ENCODE measurements around the gene TRIML2. TPM values are rescaled to one million over a fixed set of nuclear protein-coding genes. Genes with fewer than 3 reads are reported as not detected.

TRIML2 gene
- total RNA-seq, 5 donors from 2014 or later (not counting 1 experiment from before 2014, with no cell fraction given) = not detected

GRCh38 chr4:188127214-188127874 is 17.9 kb upstream of the TRIML2 start:
- DNase-seq = no peak
- CTCF ChIA-PET = no interaction called here
- peaks cover 12 to 22% (median 20%) of the 10 kb centered on the region in 3 donors for H3K9me3 Mint-ChIP-seq
- ATAC-seq (replicated peaks in 1 of 4) = no peak
- no peak overlapping the region for H3K27ac Mint-ChIP-seq
- H3K27me3 ChIP-seq (replicated peaks in 1 of 2; ENCODE audit: control insufficient read depth in 2 of 2, extremely low read depth in 1 of 2, insufficient read depth in 2 of 2, low read length in 1 of 2) = no peaks in the 10 kb centered on the region
- no peaks in the 10 kb centered on the region for H3K4me1 ChIP-seq (ENCODE audit: control insufficient read depth in 1 of 2, extremely low read depth in 1 of 2, insufficient read depth in 2 of 2, low read length in 2 of 2)
- POLR2A ChIA-PET = no interaction called here
- no peaks in the 10 kb centered on the region for H3K4me1 Mint-ChIP-seq
- no peak overlapping the region for H3K27ac ChIP-seq (ENCODE audit: low read length)
- no peaks in the 10 kb centered on the region for H3K9me3 ChIP-seq
- no peak overlapping the region for H3K4me3 ChIP-seq (ENCODE audit: control insufficient read depth in 1 of 2, extremely low read depth in 1 of 2, low read length in 1 of 2)
- no peaks in the 10 kb centered on the region for H3K27me3 Mint-ChIP-seq
- no peaks in the 10 kb centered on the region for H3K36me3 Mint-ChIP-seq
- no peaks in the 10 kb centered on the region for H3K36me3 ChIP-seq (ENCODE audit: control insufficient read depth in 2 of 2, extremely low read depth in 1 of 2, insufficient read depth in 1 of 2, low read length in 1 of 2)
- no CpG with 5 or more reads among the region's 5 CpGs for WGBS (ENCODE audit: insufficient coverage)
- H3K4me3 Mint-ChIP-seq = no peak overlapping the region

- no peaks in the 10 kb centered on the region for H3K36me3 ChIP-seq (ENCODE audit: control insufficient read depth in 2 of 2, extremely low read depth in 1 of 2, insufficient read depth in 1 of 2, low read length in 1 of 2)
- Mint-ChIP-seq H3K36me3 (no peaks in the 10 kb centered on the region), H3K9me3 (peaks cover 7 to 17% (median 7%) of the 10 kb centered on the region in 3 donors), H3K4me3 (no peak overlapping the region), H3K27ac (no peak overlapping the region), H3K27me3 (no peaks in the 10 kb centered on the region), H3K4me1 (no peaks in the 10 kb centered on the region)
- no peak overlapping the region for H3K27ac ChIP-seq (ENCODE audit: low read length)
- no peak overlapping the region for H3K4me3 ChIP-seq (ENCODE audit: control insufficient read depth in 1 of 2, extremely low read depth in 1 of 2, low read length in 1 of 2)
- CTCF ChIA-PET = no interaction called here
- ATAC-seq (replicated peaks in 1 of 4) (no peak), DNase-seq (no peak)
- POLR2A ChIA-PET = no interaction called here
- H3K27me3 ChIP-seq (replicated peaks in 1 of 2; ENCODE audit: control insufficient read depth in 2 of 2, extremely low read depth in 1 of 2, insufficient read depth in 2 of 2, low read length in 1 of 2) = peaks cover 0 to 3% of the 10 kb centered on the region in 2 experiments
- no peaks in the 10 kb centered on the region for H3K4me1 ChIP-seq (ENCODE audit: control insufficient read depth in 1 of 2, extremely low read depth in 1 of 2, insufficient read depth in 2 of 2, low read length in 2 of 2)
- 44% methylated on average over 5 of the region's 13 CpGs for WGBS (ENCODE audit: insufficient coverage)
- no peaks in the 10 kb centered on the region for H3K9me3 ChIP-seq
These were observed 12.1 kb upstream of the TRIML2 start for GRCh38 chr4:188121530-188121929.

GRCh38 chr4:188117631-188118324 is 8.4 kb upstream of the TRIML2 start:
- H3K36me3 Mint-ChIP-seq = no peaks in the 10 kb centered on the region
- H3K27ac ChIP-seq (ENCODE audit: low read length) = no peak overlapping the region
- H3K27ac Mint-ChIP-seq = no peak overlapping the region
- no peaks in the 10 kb centered on the region for H3K4me1 Mint-ChIP-seq
- DNase-seq (no peak), ATAC-seq (replicated peaks in 1 of 4) (no peak)
- no peaks in the 10 kb centered on the region for H3K36me3 ChIP-seq (ENCODE audit: control insufficient read depth in 2 of 2, extremely low read depth in 1 of 2, insufficient read depth in 1 of 2, low read length in 1 of 2)
- H3K9me3 Mint-ChIP-seq = peaks cover 5 to 11% (median 7%) of the 10 kb centered on the region in 3 donors
- ChIA-PET CTCF (no interaction called here), POLR2A (no interaction called here)
- peaks cover 0 to 3% of the 10 kb centered on the region in 2 experiments for H3K27me3 ChIP-seq (replicated peaks in 1 of 2; ENCODE audit: control insufficient read depth in 2 of 2, extremely low read depth in 1 of 2, insufficient read depth in 2 of 2, low read length in 1 of 2)
- no peak overlapping the region for H3K4me3 ChIP-seq (ENCODE audit: control insufficient read depth in 1 of 2, extremely low read depth in 1 of 2, low read length in 1 of 2)
- WGBS (ENCODE audit: insufficient coverage) = 84% methylated on average over 14 of the region's 16 CpGs
- no peaks in the 10 kb centered on the region for H3K9me3 ChIP-seq
- H3K27me3 Mint-ChIP-seq = no peaks in the 10 kb centered on the region
- no peak overlapping the region for H3K4me3 Mint-ChIP-seq
- no peaks in the 10 kb centered on the region for H3K4me1 ChIP-seq (ENCODE audit: control insufficient read depth in 1 of 2, extremely low read depth in 1 of 2, insufficient read depth in 2 of 2, low read length in 2 of 2)

GRCh38 chr4:188113156-188113555 is 3.8 kb upstream of the TRIML2 start:
- Mint-ChIP-seq H3K4me3 (no peak overlapping the region), H3K27me3 (no peaks in the 10 kb centered on the region), H3K27ac (no peak overlapping the region), H3K36me3 (no peaks in the 10 kb centered on the region), H3K4me1 (no peaks in the 10 kb centered on the region), H3K9me3 (peaks cover 6 to 14% (median 11%) of the 10 kb centered on the region in 3 donors)
- 80% methylated on average over 3 of the region's 9 CpGs for WGBS (ENCODE audit: insufficient coverage)
- no peak overlapping the region for H3K27ac ChIP-seq (ENCODE audit: low read length)
- no peaks in the 10 kb centered on the region for H3K4me1 ChIP-seq (ENCODE audit: control insufficient read depth in 1 of 2, extremely low read depth in 1 of 2, insufficient read depth in 2 of 2, low read length in 2 of 2)
- peaks cover 0 to 3% of the 10 kb centered on the region in 2 experiments for H3K27me3 ChIP-seq (replicated peaks in 1 of 2; ENCODE audit: control insufficient read depth in 2 of 2, extremely low read depth in 1 of 2, insufficient read depth in 2 of 2, low read length in 1 of 2)
- no peaks in the 10 kb centered on the region for H3K9me3 ChIP-seq
- ChIA-PET POLR2A (no interaction called here), CTCF (no interaction called here)
- no peak for ATAC-seq (replicated peaks in 1 of 4)
- no peak for DNase-seq
- H3K4me3 ChIP-seq (ENCODE audit: control insufficient read depth in 1 of 2, extremely low read depth in 1 of 2, low read length in 1 of 2) = no peak overlapping the region
- no peaks in the 10 kb centered on the region for H3K36me3 ChIP-seq (ENCODE audit: control insufficient read depth in 2 of 2, extremely low read depth in 1 of 2, insufficient read depth in 1 of 2, low read length in 1 of 2)

GRCh38 chr4:188111955-188112354 is 2.6 kb upstream of the TRIML2 start:
- H3K36me3 ChIP-seq (ENCODE audit: control insufficient read depth in 2 of 2, extremely low read depth in 1 of 2, insufficient read depth in 1 of 2, low read length in 1 of 2) = no peaks in the 10 kb centered on the region
- H3K9me3 ChIP-seq = no peaks in the 10 kb centered on the region
- ChIA-PET CTCF (no interaction called here), POLR2A (no interaction called here)
- no peak overlapping the region for H3K4me3 ChIP-seq (ENCODE audit: control insufficient read depth in 1 of 2, extremely low read depth in 1 of 2, low read length in 1 of 2)
- peaks cover 11 to 15% (median 13%) of the 10 kb centered on the region in 3 donors for H3K9me3 Mint-ChIP-seq
- ATAC-seq (replicated peaks in 1 of 4) (no peak), DNase-seq (no peak)
- no peaks in the 10 kb centered on the region for H3K36me3 Mint-ChIP-seq
- no peaks in the 10 kb centered on the region for H3K4me1 Mint-ChIP-seq
- no peak overlapping the region for H3K27ac ChIP-seq (ENCODE audit: low read length)
- no peak overlapping the region for H3K27ac Mint-ChIP-seq
- no peaks in the 10 kb centered on the region for H3K27me3 ChIP-seq (replicated peaks in 1 of 2; ENCODE audit: control insufficient read depth in 2 of 2, extremely low read depth in 1 of 2, insufficient read depth in 2 of 2, low read length in 1 of 2)
- no CpG with 5 or more reads among the region's 6 CpGs for WGBS (ENCODE audit: insufficient coverage)
- no peak overlapping the region for H3K4me3 Mint-ChIP-seq
- no peaks in the 10 kb centered on the region for H3K27me3 Mint-ChIP-seq
- no peaks in the 10 kb centered on the region for H3K4me1 ChIP-seq (ENCODE audit: control insufficient read depth in 1 of 2, extremely low read depth in 1 of 2, insufficient read depth in 2 of 2, low read length in 2 of 2)

- Mint-ChIP-seq H3K36me3 (no peaks in the 10 kb centered on the region), H3K4me1 (no peaks in the 10 kb centered on the region), H3K27me3 (no peaks in the 10 kb centered on the region), H3K9me3 (peaks cover 10 to 15% (median 13%) of the 10 kb centered on the region in 3 donors), H3K27ac (no peak overlapping the region), H3K4me3 (no peak overlapping the region)
- H3K4me3 ChIP-seq (ENCODE audit: control insufficient read depth in 1 of 2, extremely low read depth in 1 of 2, low read length in 1 of 2) = no peak overlapping the region
- no peaks in the 10 kb centered on the region for H3K27me3 ChIP-seq (replicated peaks in 1 of 2; ENCODE audit: control insufficient read depth in 2 of 2, extremely low read depth in 1 of 2, insufficient read depth in 2 of 2, low read length in 1 of 2)
- CTCF ChIA-PET = no interaction called here
- POLR2A ChIA-PET = no interaction called here
- no peaks in the 10 kb centered on the region for H3K4me1 ChIP-seq (ENCODE audit: control insufficient read depth in 1 of 2, extremely low read depth in 1 of 2, insufficient read depth in 2 of 2, low read length in 2 of 2)
- ATAC-seq (replicated peaks in 1 of 4) = no peak
- WGBS (ENCODE audit: insufficient coverage) = 29% methylated on average over 2 of the region's 7 CpGs
- H3K27ac ChIP-seq (ENCODE audit: low read length) = no peak overlapping the region
- no peaks in the 10 kb centered on the region for H3K36me3 ChIP-seq (ENCODE audit: control insufficient read depth in 2 of 2, extremely low read depth in 1 of 2, insufficient read depth in 1 of 2, low read length in 1 of 2)
- DNase-seq = no peak
- H3K9me3 ChIP-seq = no peaks in the 10 kb centered on the region
These were observed 1.5 kb upstream of the TRIML2 start for GRCh38 chr4:188110741-188111471.
